Measurements from ENCODE around the gene MAGEA6. TPM values are rescaled to one million over a fixed set of nuclear protein-coding genes. Genes with fewer than 3 reads are reported as not detected.
A peak's percentile ranks its signal among the peaks of the same experiment; 100 is the strongest.
"Not testable (repeated sequence)": the region's sequence is repeated elsewhere in the genome, so short reads cannot be mapped to it uniquely, and the experiment has no call there.

MAGEA6 gene
- total RNA-seq = not detected

- not testable (repeated sequence) for ATAC-seq
Measured at GRCh38 chrX:152769549-152770289, at the start of gene MAGEA6. TSS of gene MAGEA6 (minus strand) at chrX:152769689. CDS start at chrX:152767650, 2,039 bp downstream.

GRCh38 chrX:152819266-152819665 is 49.8 kb upstream of the MAGEA6 start:
- ATAC-seq = no peak

GRCh38 chrX:152818356-152818755 is 48.9 kb upstream of the MAGEA6 start:
- ATAC-seq = no peak

- no peak for ATAC-seq
Measured at GRCh38 chrX:152817078-152817764, 47.7 kb upstream of the MAGEA6 start.

- ATAC-seq = no peak
Measured at GRCh38 chrX:152814048-152814447, 44.6 kb upstream of the MAGEA6 start.

- ATAC-seq = no peak
Measured at GRCh38 chrX:152813206-152813605, 43.7 kb upstream of the MAGEA6 start.

GRCh38 chrX:152810403-152810802 is 40.9 kb upstream of the MAGEA6 start:
- ATAC-seq = no peak

GRCh38 chrX:152806035-152806434 is 36.5 kb upstream of the MAGEA6 start:
- ATAC-seq = no peak

- ATAC-seq = no peak
Measured at GRCh38 chrX:152798945-152799344, 29.5 kb upstream of the MAGEA6 start.

- peak; percentile 39 for ATAC-seq
Measured at GRCh38 chrX:152787062-152787461, 17.6 kb upstream of the MAGEA6 start.

- ATAC-seq = not testable (repeated sequence)
Measured at GRCh38 chrX:152766562-152766961, 2.9 kb downstream of the MAGEA6 start.

- ATAC-seq = not testable (repeated sequence)
Measured at GRCh38 chrX:152761582-152761981, 7.9 kb downstream of the MAGEA6 start.

GRCh38 chrX:152759544-152759943 is 9.9 kb downstream of the MAGEA6 start:
- ATAC-seq = not testable (repeated sequence)

GRCh38 chrX:152758918-152759317 is 10.6 kb downstream of the MAGEA6 start, which contains the start of gene CSAG3:
TSS of gene CSAG3 (plus strand) at chrX:152759218.
- ATAC-seq = not testable (repeated sequence)

GRCh38 chrX:152754871-152755270 is 14.6 kb downstream of the MAGEA6 start:
- not testable (repeated sequence) for ATAC-seq

GRCh38 chrX:152753686-152754650 is 15.5 kb downstream of the MAGEA6 start, which contains the start of gene MAGEA2:
TSS of gene MAGEA2 (minus strand) at chrX:152753842. CDS start at chrX:152751363, 2,479 bp downstream.
- not testable (repeated sequence) for ATAC-seq

- ATAC-seq = no peak
Measured at GRCh38 chrX:152738560-152738959, 30.9 kb downstream of the MAGEA6 start.

GRCh38 chrX:152736528-152736927 is 33.0 kb downstream of the MAGEA6 start:
- ATAC-seq = not testable (repeated sequence)

- no peak for ATAC-seq
Measured at GRCh38 chrX:152735860-152736511, 33.5 kb downstream of the MAGEA6 start.

GRCh38 chrX:152735101-152735500 is 34.4 kb downstream of the MAGEA6 start:
- no peak for ATAC-seq

- ATAC-seq = not testable (repeated sequence)
Measured at GRCh38 chrX:152734143-152734858, 35.2 kb downstream of the MAGEA6 start.

Data from esophagus mucosa (tissue), 1 donor.